ENCODE data around the gene BEND6.
"Not testable (repeated sequence)": the region's sequence is repeated elsewhere in the genome, so short reads cannot be mapped to it uniquely, and the experiment has no call there.

BEND6 gene

GRCh38 chr6:56986611-56987010 lies 31.7 kb downstream of the BEND6 start:
- DNase-seq = no peak

- no peak for DNase-seq
Observed at GRCh38 chr6:56988145-56988544, 33.2 kb downstream of the BEND6 start.

GRCh38 chr6:56992036-56992435 lies 37.1 kb downstream of the BEND6 start:
- DNase-seq = no peak

- no peak for DNase-seq
Observed at GRCh38 chr6:56992703-56993102, 37.8 kb downstream of the BEND6 start.

- DNase-seq = no peak
Observed at GRCh38 chr6:56995347-56995902, 40.5 kb downstream of the BEND6 start.

GRCh38 chr6:56996401-56996800 lies 41.5 kb downstream of the BEND6 start:
- DNase-seq = no peak

- DNase-seq = no peak
Observed at GRCh38 chr6:56999049-56999448, 44.1 kb downstream of the BEND6 start.

- not testable (repeated sequence) for DNase-seq
Observed at GRCh38 chr6:56999748-57000147, 44.8 kb downstream of the BEND6 start.

GRCh38 chr6:57002197-57002596 lies 47.3 kb downstream of the BEND6 start:
- no peak for DNase-seq

- no peak for DNase-seq
Observed at GRCh38 chr6:57004292-57004691, 49.4 kb downstream of the BEND6 start.

- DNase-seq = no peak
Observed at GRCh38 chr6:57006101-57006500, 51.2 kb downstream of the BEND6 start.

- DNase-seq = not testable (repeated sequence)
Observed at GRCh38 chr6:57008069-57008468, 53.2 kb downstream of the BEND6 start.

GRCh38 chr6:57013521-57013926 lies 58.6 kb downstream of the BEND6 start:
- no peak for DNase-seq

GRCh38 chr6:57017069-57017468 lies 62.2 kb downstream of the BEND6 start:
- no peak for DNase-seq

GRCh38 chr6:57017841-57018240 lies 62.9 kb downstream of the BEND6 start:
- no peak for DNase-seq

- no peak for DNase-seq
Observed at GRCh38 chr6:57019434-57019833, 64.5 kb downstream of the BEND6 start.

- DNase-seq = no peak
Observed at GRCh38 chr6:57021086-57021720, 66.3 kb downstream of the BEND6 start.

- no peak for DNase-seq
Observed at GRCh38 chr6:57024321-57024720, 69.4 kb downstream of the BEND6 start.

GRCh38 chr6:57024775-57025174 lies 69.9 kb downstream of the BEND6 start:
- no peak for DNase-seq

GRCh38 chr6:57026001-57026400 lies 71.1 kb downstream of the BEND6 start:
- no peak for DNase-seq

GRCh38 chr6:57027301-57027700 lies 72.4 kb downstream of the BEND6 start:
- no peak for DNase-seq

- DNase-seq = no peak
Observed at GRCh38 chr6:57029213-57029612, 74.3 kb downstream of the BEND6 start.

- no peak for DNase-seq
Observed at GRCh38 chr6:57033228-57033627, 78.3 kb downstream of the BEND6 start.

- DNase-seq = no peak
Observed at GRCh38 chr6:57035549-57035948, 80.6 kb downstream of the BEND6 start.

- DNase-seq = no peak
Observed at GRCh38 chr6:57038906-57039305, 84.0 kb downstream of the BEND6 start.

All from stimulated activated CD8-positive, alpha-beta memory T cell treated with anti-CD3 and anti-CD28 coated beads, Interleukin-4, amount 100 ng/mL, for 48 hours (primary cell).